ENCODE results near the gene RIPPLY3.

The RIPPLY3 gene

GRCh38 chr21:37061926-37062592 lies 55.6 kb downstream of the RIPPLY3 start:
- no peak for DNase-seq (ENCODE audit: low spot score)

- DNase-seq (ENCODE audit: low spot score) = no peak
Observed at GRCh38 chr21:37062593-37062935, 56.1 kb downstream of the RIPPLY3 start.

- no peak for DNase-seq (ENCODE audit: low spot score)
Observed at GRCh38 chr21:37063433-37063832, 56.9 kb downstream of the RIPPLY3 start.

- no peak for DNase-seq (ENCODE audit: low spot score)
Observed at GRCh38 chr21:37064841-37065240, 58.3 kb downstream of the RIPPLY3 start.

GRCh38 chr21:37065561-37066177 lies 59.2 kb downstream of the RIPPLY3 start:
- DNase-seq (ENCODE audit: low spot score) = no peak
